ENCODE results near the gene SIPA1L3. TPM values are rescaled to one million over a fixed set of nuclear protein-coding genes. Genes with fewer than 3 reads are reported as not detected.

Gene SIPA1L3
- total and polyA plus RNA-seq, 9 of the 15 experiments (the other 6 are each of a cell fraction or from before 2014, with no cell fraction given) = 0.01 to 6.1 (median 2.5) TPM

GRCh38 chr19:37983916-37984315, 76.9 kb downstream of the SIPA1L3 start:
- no peaks in the 10 kb centered on the region for H3K9me3 ChIP-seq (replicated peaks; ENCODE audit: control insufficient read depth, insufficient read depth, low read depth, low read length)
- intact Hi-C loops (cut with micrococcal nuclease) = no loop called here
- ATAC-seq = no peak
- TF ChIP-seq POLR2AphosphoS2 (IDR thresholded peaks at IDR 0.05; ENCODE audit: low read length) (no peak), NRF1 (conservative IDR thresholded peaks at IDR 0.05 in 1 of 2, IDR thresholded peaks at IDR 0.05 in 1 of 2) (peak in 1 of 2 experiments; percentile 17; a peak in 1 of 4 replicates)
- TF ChIP-seq, protein P1, sequence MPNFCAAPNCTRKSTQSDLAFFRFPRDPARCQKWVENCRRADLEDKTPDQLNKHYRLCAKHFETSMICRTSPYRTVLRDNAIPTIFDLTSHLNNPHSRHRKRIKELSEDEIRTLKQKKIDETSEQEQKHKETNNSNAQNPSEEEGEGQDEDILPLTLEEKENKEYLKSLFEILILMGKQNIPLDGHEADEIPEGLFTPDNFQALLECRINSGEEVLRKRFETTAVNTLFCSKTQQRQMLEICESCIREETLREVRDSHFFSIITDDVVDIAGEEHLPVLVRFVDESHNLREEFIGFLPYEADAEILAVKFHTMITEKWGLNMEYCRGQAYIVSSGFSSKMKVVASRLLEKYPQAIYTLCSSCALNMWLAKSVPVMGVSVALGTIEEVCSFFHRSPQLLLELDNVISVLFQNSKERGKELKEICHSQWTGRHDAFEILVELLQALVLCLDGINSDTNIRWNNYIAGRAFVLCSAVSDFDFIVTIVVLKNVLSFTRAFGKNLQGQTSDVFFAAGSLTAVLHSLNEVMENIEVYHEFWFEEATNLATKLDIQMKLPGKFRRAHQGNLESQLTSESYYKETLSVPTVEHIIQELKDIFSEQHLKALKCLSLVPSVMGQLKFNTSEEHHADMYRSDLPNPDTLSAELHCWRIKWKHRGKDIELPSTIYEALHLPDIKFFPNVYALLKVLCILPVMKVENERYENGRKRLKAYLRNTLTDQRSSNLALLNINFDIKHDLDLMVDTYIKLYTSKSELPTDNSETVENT (CRISPR knock-in tag; IDR thresholded peaks at IDR 0.05) = no peak
- no TSS peak for BruUV-seq (replicated peaks)
- no peak overlapping the region for H3K4me3 ChIP-seq
- FAIRE-seq = no peak
- peaks cover 13% of the 10 kb centered on the region for H4K20me1 ChIP-seq (replicated peaks; ENCODE audit: control insufficient read depth, insufficient read depth, low read length)
- no peak for DNase-seq (ENCODE audit: extremely low read depth in 1 of 4, low spot score in 3 of 4)
- no peak overlapping the region for H3K27ac ChIP-seq (ENCODE audit: extremely low read depth, low read depth, low read length)
- H3K9me1 ChIP-seq (ENCODE audit: control insufficient read depth, insufficient read depth, low read length) = no peaks in the 10 kb centered on the region
- 21% methylated on average over 10 of the region's 10 CpGs for WGBS (ENCODE audit: insufficient coverage, low coverage, missing lambda C conversion rate)
- ChIA-PET POLR2A (no interaction called here), CTCF (ENCODE audit: low intra/inter-chr PET ratio) (no interaction called here)
- H3K9ac ChIP-seq (ENCODE audit: insufficient read depth in 1 of 2, low read depth in 2 of 2, low read length in 2 of 2) = no peak overlapping the region
- peaks cover 0 to 3% of the 10 kb centered on the region in 2 experiments; a peak in 2 of 5 replicates for H3K4me1 ChIP-seq (replicated peaks in 1 of 2; ENCODE audit: control insufficient read depth in 2 of 2, insufficient read depth in 2 of 2, low read length in 2 of 2)
- peaks cover 0 to 27% of the 10 kb centered on the region in 2 experiments; a peak in 3 of 5 replicates for H3K27me3 ChIP-seq (ENCODE audit: control insufficient read depth in 2 of 2, insufficient read depth in 2 of 2, low read length in 2 of 2)
- in situ Hi-C loops (cut with MboI) = no loop called here
- no peak overlapping the region for H2AFZ ChIP-seq (ENCODE audit: low read depth, low read length)
- H3K4me2 ChIP-seq (ENCODE audit: insufficient read depth, low read length) = no peak overlapping the region
- no peaks in the 10 kb centered on the region for H3K79me2 ChIP-seq (ENCODE audit: control insufficient read depth, insufficient read depth, low read length)
- H3K36me3 ChIP-seq (ENCODE audit: control insufficient read depth, insufficient read depth, low read length) = no peaks in the 10 kb centered on the region

Measured in K562 (cell line).